ENCODE measurements around the gene IFT88.

GRCh38 chr13:20534038-20534608 is 32.8 kb upstream of the IFT88 start:
- TF ChIP-seq CTCF (IDR thresholded peaks at IDR 0.05) (no peak), POLR2AphosphoS5 (IDR thresholded peaks at IDR 0.05) (no peak)
